Measurements from ENCODE around the gene MED13.
A peak's percentile ranks its signal among the peaks of the same experiment; 100 is the strongest.
"Not testable (repeated sequence)": the region's sequence is repeated elsewhere in the genome, so short reads cannot be mapped to it uniquely, and the experiment has no call there.

Gene MED13

DNA sequence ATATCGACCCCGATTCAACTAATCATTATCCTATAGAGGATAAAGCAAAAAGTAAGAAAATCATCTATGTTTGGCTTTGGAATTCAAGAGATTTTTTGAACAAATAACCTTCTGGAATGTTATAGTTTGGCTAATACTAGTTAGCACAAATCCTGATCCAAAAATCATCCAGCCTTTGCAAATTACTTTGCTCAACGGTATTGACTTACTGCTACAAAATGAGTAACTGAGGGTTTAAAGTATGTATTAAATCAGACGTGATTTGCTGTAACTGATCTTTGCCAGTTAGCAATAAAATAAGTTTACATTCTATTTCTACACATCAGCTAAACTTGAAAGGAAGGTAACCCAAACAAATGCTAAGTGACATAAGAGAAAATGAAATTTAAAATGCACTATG is 6.5 kb downstream of the MED13 start:
- no peak for DNase-seq (ENCODE audit: low read depth)

DNA sequence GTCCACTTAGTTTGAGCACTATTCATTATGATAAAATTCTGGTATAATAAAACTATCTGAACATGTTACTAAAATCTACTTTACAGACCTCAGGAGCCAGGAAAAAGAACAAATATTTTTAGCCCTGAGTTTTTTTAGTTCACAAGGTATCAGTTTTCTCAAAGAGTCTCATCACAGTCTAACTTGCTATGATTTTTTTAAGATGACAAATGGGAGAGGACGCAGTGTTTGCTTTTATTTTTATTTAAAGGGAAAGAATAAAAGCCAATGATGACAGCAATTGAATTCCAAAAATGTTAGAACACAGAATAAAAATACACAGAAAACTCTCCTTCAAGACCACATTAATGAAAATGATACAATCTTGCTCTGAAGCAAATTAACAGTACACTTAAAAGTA is 7.4 kb downstream of the MED13 start:
- DNase-seq (ENCODE audit: low read depth), result no peak

DNA sequence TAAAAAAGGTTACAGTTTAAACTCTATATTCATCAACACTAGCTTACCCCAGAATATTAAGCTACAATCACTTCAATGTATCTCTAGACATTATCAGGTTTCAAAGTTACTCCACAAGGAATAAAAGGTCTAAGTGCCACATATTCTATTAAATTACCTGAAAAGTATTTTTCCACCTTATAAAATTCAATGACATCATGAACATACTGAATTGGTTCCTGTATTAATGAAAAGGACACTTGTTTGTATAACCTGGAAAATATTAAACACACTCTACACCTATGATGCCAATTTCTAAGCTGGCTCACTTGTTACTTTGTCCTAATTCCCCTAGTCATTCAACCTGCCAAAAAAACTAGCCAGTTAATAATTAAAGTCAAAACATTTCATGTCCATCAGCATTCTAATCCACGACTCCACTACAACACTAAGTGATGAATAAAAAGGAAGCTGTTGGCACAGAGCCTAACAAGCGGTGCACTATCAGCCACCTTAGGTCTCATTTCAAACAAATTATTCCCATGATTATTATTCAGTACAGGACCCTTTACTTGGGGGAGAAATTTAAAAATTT is 12.2 kb downstream of the MED13 start:
- DNase-seq (ENCODE audit: low read depth), result no peak

DNA sequence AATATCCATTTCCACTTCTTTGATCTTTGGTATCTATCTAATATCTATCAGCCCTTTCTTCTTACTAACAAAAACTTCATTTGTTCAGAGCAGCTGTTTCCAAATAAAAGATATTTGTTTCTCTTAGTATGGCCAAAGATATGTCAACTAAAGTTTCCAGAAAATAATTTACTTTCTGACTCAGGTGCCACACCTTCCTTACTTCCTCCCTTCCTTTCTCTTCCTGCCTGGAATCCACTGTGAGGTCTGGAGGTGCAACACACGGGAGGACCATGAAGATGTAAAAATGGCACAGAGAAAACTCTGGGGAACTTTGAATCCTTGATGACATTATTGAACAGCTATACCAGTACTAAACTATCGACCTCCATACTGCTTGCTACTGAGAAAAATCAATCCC is 14.0 kb downstream of the MED13 start:
- no peak for DNase-seq (ENCODE audit: low read depth)

DNA sequence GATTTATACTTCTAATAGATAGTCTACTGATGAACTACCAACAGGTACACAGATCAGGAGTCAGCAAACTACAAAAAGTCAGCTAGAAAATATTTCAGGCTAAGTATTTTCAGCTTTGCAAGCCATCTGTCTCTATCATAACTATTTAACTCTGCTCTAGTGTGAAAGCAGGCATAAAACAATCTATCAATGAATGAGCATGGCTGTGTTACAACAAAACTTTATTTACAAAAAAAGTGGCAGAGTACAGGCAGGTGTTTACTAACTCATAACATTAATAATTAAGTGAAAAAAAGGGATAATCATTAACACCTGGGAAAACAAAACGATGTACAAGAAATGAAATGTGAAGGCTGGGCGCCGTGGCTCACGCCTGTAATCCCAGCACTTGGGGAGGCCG is 15.8 kb downstream of the MED13 start:
- DNase-seq (ENCODE audit: low read depth), result no peak

DNA sequence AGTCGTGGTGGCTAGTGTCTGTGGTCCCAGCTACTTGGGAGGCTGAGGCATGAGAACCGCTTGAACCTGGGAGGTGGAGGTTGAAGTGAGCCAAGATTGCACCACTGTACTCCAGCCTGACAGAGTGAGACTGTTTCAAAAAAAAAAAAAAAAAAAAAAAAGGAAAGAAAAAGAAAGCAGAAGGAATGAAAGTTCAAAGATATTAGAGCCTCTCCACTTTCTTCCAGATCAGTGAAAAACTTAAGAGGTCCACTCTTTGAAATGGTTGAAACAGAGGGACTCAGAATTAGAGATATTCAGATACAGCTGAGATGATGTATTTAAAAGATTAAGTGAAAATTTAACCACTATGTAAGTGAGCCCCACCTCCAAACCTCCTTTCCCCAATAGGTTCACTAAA is 16.8 kb downstream of the MED13 start:
- DNase-seq (ENCODE audit: low read depth), result no peak

DNA sequence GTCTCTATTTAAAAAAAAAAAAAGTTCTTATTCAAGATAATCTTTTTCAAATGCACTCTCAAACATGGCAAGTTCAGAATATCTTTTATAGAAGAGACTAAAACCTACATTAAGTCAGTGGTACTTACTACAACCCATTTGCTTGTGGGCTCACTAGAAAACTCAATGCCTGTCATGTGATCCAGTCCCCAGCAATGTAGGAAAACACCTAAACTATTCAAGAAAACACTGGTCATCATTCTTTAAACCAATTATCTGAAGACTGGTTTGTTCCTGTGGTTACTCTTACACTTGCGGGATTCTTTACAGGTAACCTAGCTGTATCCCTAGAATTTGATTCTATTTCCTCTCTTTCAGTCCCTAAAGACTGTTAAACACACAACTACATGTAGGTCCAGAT is 19.6 kb downstream of the MED13 start:
- no peak for DNase-seq (ENCODE audit: low read depth)

DNA sequence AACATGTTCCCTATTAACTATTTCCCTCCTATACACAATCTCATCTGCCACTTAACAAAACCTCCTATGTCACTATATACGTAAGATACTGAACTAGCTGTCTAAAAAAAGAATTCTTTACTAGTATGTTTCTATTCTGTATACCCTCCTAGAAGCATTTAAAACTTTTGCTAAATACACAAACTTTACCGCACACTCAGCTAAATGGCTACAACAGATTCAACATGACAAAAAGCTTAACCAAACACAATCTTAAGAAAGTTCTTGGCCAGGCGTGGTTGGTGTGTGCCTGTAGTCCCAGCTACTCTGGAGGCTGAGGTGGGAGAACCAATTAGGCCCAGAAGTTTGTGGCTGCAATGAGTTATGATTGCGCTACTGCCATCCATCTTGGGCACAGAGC is 20.0 kb downstream of the MED13 start:
- no peak for DNase-seq (ENCODE audit: low read depth)

DNA sequence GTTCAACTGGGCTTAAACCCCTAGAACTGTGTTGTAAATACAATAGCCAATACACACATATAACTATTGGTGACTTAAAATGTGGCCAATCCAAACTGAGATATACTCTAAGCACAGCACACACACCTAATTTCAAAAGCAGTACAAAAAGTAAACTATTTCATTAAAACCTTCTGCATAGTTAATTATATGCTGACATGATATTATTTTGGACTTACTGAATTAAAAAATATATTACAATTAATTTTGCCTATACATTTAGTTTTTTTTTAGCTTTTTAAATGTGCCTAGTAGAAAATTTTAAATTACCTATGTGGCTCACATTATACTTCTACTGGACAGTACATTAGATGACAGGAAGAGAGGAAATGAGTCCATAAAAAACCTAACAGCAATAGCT is 21.5 kb downstream of the MED13 start:
- DNase-seq (ENCODE audit: low read depth), result no peak

DNA sequence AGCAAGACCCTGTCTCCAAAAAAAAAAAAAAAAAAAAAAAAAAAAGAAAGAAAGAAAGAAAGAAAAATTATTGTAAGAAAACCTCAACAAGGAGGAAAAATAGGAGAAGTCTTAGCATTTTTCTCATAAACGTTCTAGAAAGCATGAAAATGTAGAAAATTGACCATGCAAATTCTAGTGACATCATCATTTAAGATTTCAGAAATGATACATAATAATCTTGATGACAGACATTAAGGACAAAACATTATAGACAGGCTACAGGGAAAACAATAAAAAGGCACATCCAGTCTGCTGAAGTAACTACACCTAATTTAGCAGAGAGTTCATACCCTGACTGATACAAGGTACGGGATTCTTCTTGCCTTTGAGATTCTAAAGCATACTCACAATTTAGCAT is 21.9 kb downstream of the MED13 start:
- DNase-seq (ENCODE audit: low read depth), result no peak

DNA sequence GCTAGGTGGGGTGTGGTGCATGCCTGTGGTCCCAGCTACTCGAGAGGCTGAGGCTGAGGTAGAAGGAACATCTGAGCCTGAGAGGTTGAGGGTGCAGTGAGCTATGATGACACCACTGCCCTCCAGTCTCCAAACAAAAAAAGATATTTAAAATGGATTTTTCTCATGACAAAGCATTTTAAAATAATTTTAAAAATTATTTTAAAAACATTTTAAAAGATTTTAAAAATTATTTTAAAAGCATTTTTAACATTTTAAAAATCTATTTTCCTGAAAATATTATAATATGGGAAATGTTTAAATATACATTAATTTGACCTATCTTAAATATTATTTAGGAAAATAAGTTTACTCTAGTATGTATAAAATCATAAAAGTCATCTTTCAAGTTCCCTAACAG is 26.8 kb downstream of the MED13 start:
- no peak for DNase-seq (ENCODE audit: low read depth)

DNA sequence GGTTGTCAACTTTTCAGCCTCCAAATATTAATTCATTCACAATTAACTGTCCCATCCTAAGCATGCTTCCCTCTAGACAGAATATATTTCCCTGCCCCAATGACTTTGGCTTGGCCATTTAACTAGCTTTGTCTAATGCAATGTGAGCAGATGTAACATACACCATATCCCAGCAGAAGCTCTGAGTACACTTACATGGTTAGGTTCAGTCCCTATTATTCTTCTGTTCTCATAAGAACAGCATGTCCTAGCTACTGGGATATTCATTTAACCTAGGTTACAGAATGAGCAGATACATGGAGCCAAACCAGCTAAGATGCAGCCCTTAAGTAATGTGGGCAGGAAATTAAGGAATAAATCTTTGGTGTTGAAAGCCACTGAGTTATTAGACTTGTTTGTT is 31.8 kb downstream of the MED13 start:
- DNase-seq (ENCODE audit: low read depth), result no peak

DNA sequence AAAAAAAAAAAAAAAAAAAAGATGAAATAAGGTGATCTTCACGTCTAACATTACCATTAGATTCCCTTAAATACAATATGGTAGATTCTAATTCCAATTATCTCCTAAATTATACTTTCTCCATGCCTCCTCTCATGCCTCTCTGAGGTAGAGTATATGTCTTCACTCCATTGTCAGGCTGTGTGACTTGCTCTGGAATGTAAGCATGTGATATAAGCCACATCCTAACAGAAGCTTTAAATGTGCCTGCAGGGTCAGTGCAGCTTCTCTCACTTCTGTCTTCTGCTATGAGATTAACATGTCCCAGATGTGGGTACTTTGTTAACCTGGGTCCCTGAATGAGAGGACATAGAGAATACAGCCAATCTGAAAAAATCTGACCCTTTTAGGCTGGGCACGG is 32.6 kb downstream of the MED13 start:
- DNase-seq (ENCODE audit: low read depth), result no peak

DNA sequence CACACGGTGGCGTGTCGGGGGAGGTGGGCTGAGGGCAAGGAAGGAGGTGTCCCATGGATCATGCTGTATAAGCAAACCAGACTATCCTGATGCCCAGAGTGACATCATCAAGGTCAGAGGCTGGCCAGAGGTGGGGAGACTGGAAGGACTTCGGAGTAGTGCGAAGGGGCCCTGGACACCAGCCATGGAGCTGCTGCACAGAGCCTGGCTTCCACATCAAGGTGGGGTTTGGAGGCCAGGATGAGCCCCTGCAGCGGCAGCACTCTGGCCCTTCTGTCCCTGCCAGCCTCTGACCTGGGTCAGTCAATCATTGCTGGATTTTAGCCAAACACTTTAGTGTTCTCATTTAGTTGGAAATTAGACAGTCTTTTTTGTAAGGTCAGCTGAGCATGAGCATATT is 34.8 kb downstream of the MED13 start:
- no peak for DNase-seq (ENCODE audit: low read depth)

DNA sequence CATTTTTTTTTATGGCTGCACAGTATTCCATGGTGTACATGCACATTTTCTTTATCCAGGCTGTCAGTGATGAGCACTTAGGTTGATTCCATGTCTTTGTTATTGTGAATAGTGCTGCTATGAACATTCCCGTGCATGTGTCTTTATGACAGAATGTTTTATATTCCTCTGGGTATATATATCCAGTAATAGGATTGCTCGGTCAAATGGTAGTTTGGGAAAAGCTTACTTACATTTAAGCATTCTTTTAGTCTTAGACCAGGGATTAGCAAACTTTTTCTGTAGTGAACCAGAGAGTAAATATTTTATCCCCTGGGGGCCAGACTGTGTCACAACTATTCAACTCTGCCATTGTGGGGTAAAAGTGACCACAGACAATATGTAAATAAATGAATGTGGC is 40.2 kb downstream of the MED13 start:
- no peak for DNase-seq (ENCODE audit: low read depth)

DNA sequence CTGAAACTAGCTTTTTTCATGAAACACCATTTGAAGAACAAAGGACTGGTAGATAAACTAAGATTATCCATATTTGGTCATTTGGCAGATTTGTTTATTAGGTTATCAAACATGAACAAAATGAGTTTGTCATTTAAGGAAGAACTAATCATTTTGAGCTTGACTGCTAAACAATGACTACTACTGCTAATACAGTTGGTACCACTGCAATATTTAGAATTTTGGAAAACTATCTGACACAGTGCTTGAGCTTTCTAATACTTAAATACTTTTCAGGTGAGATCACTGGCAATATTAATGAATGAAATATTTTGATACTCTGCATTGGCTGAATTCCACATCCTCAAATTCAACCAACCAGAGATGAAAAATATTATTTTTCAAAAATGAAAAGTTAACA is 47.2 kb downstream of the MED13 start:
- peak; percentile 1 for DNase-seq (ENCODE audit: low read depth)

DNA sequence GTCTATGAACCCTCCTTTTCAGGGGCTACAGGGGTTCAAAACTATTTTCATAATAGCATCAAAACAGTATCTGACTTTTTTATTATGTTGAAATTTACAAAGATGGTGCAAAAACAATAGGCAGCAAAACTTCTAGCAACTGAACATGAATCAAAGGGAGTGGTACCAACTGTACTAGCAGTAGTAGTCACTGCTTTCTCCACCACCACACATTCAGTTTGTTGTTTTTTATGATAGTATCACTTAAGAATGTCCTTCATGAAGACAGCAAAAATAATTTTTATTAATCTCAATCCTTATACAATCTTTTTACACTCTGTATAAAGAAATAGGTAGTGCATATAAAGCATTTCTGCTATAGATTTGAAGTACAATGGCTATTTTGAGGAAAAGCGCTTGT is 47.6 kb downstream of the MED13 start:
- peak; percentile 2 for DNase-seq (ENCODE audit: low read depth)

DNA sequence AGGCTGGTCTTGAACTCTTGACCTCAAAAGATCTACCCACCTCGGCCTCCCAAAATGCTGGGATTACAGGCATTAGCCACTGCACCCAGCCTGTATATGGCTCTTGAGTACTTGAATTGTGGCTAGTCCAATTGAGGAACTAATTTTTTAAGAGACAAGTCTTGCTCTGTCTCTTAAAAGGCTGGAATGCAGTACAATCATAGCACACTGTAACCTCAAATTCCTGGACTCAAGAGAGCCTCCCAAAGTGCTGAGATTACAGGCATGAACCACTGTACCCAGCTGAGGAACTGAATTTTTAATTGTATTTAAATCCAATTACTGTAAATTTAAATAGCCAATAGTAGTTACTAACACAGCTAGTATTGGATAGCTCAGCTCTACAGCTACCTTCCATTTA is 50.6 kb downstream of the MED13 start:
- no peak for DNase-seq (ENCODE audit: low read depth)

DNA sequence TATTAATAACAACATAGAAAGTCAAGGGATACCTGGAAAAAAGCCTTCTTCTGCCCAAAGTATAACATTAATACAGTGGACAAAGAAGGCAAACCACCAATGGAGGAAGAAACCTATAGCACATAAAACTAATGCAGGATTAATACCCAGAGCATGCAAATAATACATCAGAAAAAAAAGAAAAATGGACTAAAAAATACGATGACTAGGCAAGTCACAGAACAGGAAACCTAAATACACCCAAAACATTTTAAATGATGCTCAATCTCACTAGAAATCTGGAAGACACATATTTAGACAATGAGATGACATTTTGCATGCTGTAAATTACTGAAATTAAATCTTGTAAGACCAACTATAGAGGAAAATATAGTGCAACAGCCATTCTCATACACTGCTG is 55.9 kb downstream of the MED13 start:
- DNase-seq (ENCODE audit: low read depth), result no peak

DNA sequence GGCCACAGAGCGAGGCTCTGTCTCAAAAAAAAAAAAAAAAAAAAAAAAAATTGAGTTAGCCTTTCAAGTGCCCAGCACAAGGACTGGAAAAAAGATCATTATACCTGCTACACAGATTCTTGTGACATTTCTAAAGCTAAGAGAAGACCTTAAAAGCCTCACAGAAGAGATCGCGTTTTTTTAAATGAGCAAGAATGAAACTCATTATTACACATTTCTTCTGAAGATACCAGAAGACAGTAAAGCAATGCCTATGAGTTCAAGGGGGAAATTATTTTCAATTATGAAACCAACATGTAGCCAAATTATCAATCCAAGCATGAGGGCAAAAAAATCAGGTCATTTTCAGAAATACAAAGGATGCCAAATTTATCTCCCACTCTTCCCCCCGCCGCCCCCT is 56.8 kb downstream of the MED13 start:
- no peak for DNase-seq (ENCODE audit: low read depth)

DNA sequence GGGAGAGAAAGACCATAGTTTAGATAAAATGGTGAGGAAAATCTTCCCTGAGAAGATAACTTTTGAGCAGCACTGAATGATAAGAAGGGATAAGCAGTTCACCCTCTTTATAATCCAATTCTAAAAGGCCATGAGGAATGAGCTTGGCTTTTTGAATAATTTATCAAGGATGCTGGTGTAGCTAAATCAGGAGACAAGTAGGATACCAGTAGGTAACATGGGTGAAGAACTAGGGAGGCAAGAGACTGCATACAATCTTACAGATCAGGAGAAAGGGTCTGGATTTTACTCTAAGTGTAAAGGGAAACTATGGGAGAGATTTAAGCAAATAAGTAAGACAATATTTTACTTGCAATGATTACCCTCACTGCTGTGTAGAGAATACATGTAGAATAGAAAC is 60.7 kb downstream of the MED13 start:
- no peak for DNase-seq (ENCODE audit: low read depth)

DNA sequence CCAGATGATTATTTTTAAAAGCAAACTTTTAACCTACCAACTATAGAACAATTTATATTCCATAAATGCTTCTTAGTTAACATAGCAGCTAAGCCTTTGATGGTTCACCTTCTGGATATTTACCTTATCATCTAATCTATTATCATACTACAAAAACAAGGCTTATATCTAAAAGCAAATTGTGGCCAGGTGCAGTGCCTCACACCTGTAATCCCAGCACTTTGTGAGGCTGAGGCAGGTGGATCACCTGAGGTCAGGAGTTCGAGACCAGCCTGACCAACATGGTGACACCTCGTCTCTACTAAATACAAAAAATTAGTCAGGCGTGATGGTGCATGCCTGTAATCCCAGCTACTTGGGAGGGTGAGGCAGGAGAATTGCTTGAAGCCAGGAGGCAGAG is 61.9 kb downstream of the MED13 start:
- not testable (repeated sequence) for DNase-seq (ENCODE audit: low read depth)

DNA sequence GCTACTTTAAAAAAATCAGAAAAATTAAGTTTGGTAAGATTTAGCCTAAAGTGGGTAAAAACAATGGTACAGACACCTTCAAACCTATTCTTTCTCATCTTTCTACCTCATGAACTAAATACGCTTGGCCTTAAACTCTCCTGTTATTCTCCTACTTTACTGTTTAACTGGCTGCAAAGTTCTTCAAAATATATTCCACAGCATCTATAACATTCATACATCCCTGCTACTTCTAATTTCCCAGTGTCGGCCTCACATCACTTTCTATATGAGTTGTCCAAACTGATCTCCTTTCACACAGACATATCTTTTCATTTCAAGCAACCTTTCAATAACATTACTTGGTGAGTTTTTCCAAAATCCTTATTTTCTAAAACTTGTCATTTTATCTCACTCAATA is 64.0 kb downstream of the MED13 start:
- no peak for DNase-seq (ENCODE audit: low read depth)

DNA sequence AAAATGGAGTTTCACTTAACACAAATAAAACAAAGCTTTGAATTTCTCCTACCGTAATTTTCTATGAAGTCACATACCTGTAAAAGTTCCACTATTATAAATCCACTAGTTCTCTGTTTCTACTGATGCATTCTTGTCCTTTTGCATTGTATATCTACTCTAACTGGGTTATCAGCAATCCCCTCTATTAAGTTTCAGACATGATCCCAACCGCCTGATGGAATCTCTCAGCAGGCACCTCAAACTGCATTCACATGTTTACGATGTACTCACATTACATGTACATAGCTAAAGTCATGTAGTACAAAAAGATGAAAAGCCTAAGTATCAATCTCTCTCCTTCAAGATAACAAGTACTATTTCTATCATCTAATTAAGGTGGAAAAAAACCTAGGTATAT is 64.9 kb downstream of the MED13 start:
- DNase-seq (ENCODE audit: low read depth), result no peak

DNA sequence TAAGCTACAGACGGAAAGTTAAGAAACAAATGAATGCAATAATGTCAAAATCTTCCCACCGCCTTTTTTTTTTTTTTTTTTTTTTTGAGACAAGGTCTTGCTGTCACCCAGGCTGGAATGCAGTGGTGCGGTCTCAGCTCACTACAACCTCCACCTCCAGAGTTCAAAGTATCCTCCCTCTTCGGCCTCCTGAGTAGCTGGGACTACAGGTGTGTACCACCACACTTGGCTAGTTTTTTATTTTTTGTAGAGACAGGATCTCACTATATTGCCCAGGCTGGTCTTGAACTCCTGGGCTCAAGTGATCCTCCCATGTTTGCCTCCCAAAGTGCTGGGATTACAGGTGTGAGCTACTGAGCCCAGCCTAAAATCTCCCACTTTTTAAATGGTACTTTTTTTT is 66.5 kb downstream of the MED13 start:
- DNase-seq (ENCODE audit: low read depth), result not testable (repeated sequence)

Measured in HS-27A (cell line).